Hepatocyte (in vitro differentiated cells): Measurements from ENCODE around the gene PRKD3. TPM values are rescaled to one million over a fixed set of nuclear protein-coding genes. Genes with fewer than 3 reads are reported as not detected.
"Not testable (repeated sequence)": the region's sequence is repeated elsewhere in the genome, so short reads cannot be mapped to it uniquely, and the experiment has no call there.

Experiments
- DNase-seq: peaks from one replicate; pipeline ENCODE4 v3.0.0-alpha.2; 2016; ENCODE audit warnings: low spot score
- H2AFZ ChIP-seq: fragments of 200-600 bp; sonication (generic); 2 replicates; pipeline ENCODE4 v1.6.0; 2016; ENCODE audit warnings: antibody characterized with exemption, mild to moderate bottlenecking
- H3K27ac ChIP-seq: fragments of 200-600 bp; sonication (generic); 2 replicates; pipeline ENCODE4 v1.5.1; 2016; ENCODE audit warnings: mild to moderate bottlenecking
- H3K27me3 ChIP-seq: fragments of 200-600 bp; sonication (generic); 2 replicates; pipeline ENCODE4 v1.6.1; 2016
- H3K36me3 ChIP-seq: fragments of 200-600 bp; sonication (generic); replicated peaks from 2 replicates; pipeline ENCODE4 v1.5.1; 2016; ENCODE audit warnings: low read depth; ENCODE audit not compliant: insufficient read depth
- H3K4me1 ChIP-seq: fragments of 200-600 bp; sonication (generic); 2 replicates; pipeline ENCODE4 v1.5.1; 2016; ENCODE audit warnings: mild to moderate bottlenecking, moderate library complexity; ENCODE audit not compliant: insufficient read depth
- H3K4me2 ChIP-seq: fragments of 200-600 bp; sonication (generic); 2 replicates; pipeline ENCODE4 v1.6.0; 2016
- H3K4me3 ChIP-seq: fragments of 200-600 bp; sonication (generic); 2 replicates; pipeline ENCODE4 v1.5.1; 2016; ENCODE audit warnings: mild to moderate bottlenecking
- H3K79me2 ChIP-seq: fragments of 200-600 bp; sonication (generic); 2 replicates; pipeline ENCODE4 v1.6.0; 2017; ENCODE audit warnings: mild to moderate bottlenecking
- H3K9me2 ChIP-seq: fragments of 200-600 bp; sonication (generic); replicated peaks from 2 replicates; pipeline ENCODE4 v1.6.0; 2017; ENCODE audit warnings: mild to moderate bottlenecking; ENCODE audit not compliant: insufficient read depth
- H3K9me3 ChIP-seq: fragments of 200-600 bp; sonication (generic); 2 replicates; pipeline ENCODE4 v1.5.1; 2016; ENCODE audit warnings: low read depth, mild to moderate bottlenecking
- H4K20me1 ChIP-seq: fragments of 200-600 bp; sonication (generic); 2 replicates; pipeline ENCODE4 v1.6.0; 2016; ENCODE audit warnings: mild to moderate bottlenecking; ENCODE audit not compliant: insufficient read depth, poor library complexity, severe bottlenecking
- CTCF ChIP-seq: fragments of 200-600 bp; sonication (generic); IDR thresholded peaks from 2 replicates; pipeline ENCODE4 v1.5.1; 2016; ENCODE audit warnings: antibody characterized with exemption, mild to moderate bottlenecking; ENCODE audit not compliant: poor library complexity
- EZH2 ChIP-seq: fragments of 200-600 bp; sonication (generic); IDR thresholded peaks from 2 replicates; pipeline ENCODE4 v1.6.1; 2016; ENCODE audit warnings: antibody characterized with exemption, mild to moderate bottlenecking, borderline replicate concordance
- EZH2phosphoT487 ChIP-seq: fragments of 200-600 bp; sonication (generic); IDR thresholded peaks from one replicate; pipeline ENCODE4 v1.6.1; 2018; ENCODE audit warnings: antibody characterized with exemption, mild to moderate bottlenecking, low read depth, moderate library complexity; ENCODE audit not compliant: unreplicated experiment, severe bottlenecking
- WGBS: methylation state at CpG from one replicate; pipeline ENCODE4 v1.1.6; 2016; ENCODE audit warnings: low lambda C conversion rate; ENCODE audit errors: missing lambda C conversion rate; 5-methylcytosine and 5-hydroxymethylcytosine counted together
- polyA plus RNA-seq: library from polyadenylated mRNA; unstranded; fragments of >200 nt; fragmentation: Nextera tagmentation; extraction: Ambion mirVana; gene quantifications from 2 replicates; pipeline ENCODE4 v1.2.1, GENCODE V29; 2016
- total RNA-seq: library from RNA; depleted of rRNA; stranded (reverse); fragments of >200 nt; gene quantifications from 2 replicates; pipeline ENCODE4 v1.2.3, GENCODE V29; 2014

The PRKD3 gene
- total and polyA plus RNA-seq, 2 experiments from 2014 or later, result 17.3 to 35.9 TPM

GRCh38 chr2:37300146-37300545, 24.5 kb downstream of the PRKD3 start:
- Histone ChIP-seq H3K4me2 (no peak overlapping the region), H3K9me3 (no peaks in the 10 kb centered on the region), H3K4me1 (peaks cover under 1% of the 10 kb centered on the region), H2AFZ (no peak overlapping the region), H3K36me3 (no peaks in the 10 kb centered on the region), H4K20me1 (peaks cover 21% of the 10 kb centered on the region), H3K79me2 (peaks cover 89% of the 10 kb centered on the region), H3K4me3 (no peak overlapping the region), H3K27ac (no peak overlapping the region), H3K9me2 (no peaks in the 10 kb centered on the region), H3K27me3 (no peaks in the 10 kb centered on the region)
- DNase-seq, result no peak
- TF ChIP-seq EZH2phosphoT487, result no peak
- TF ChIP-seq EZH2, result no peak
- no peak for TF ChIP-seq CTCF

- no peak for DNase-seq
- Histone ChIP-seq H3K4me2 (no peak overlapping the region), H3K36me3 (no peaks in the 10 kb centered on the region), H3K9me2 (no peaks in the 10 kb centered on the region), H2AFZ (no peak overlapping the region), H3K79me2 (peaks cover 89% of the 10 kb centered on the region), H3K4me3 (no peak overlapping the region), H3K4me1 (no peaks in the 10 kb centered on the region), H3K27ac (no peak overlapping the region), H3K27me3 (no peaks in the 10 kb centered on the region), H4K20me1 (peaks cover 13% of the 10 kb centered on the region), H3K9me3 (no peaks in the 10 kb centered on the region)
- TF ChIP-seq EZH2phosphoT487 (no peak), CTCF (no peak), EZH2 (no peak)
Observed at GRCh38 chr2:37297632-37298031, 27.0 kb downstream of the PRKD3 start.

GRCh38 chr2:37295469-37296073, 29.1 kb downstream of the PRKD3 start:
- peaks cover 13% of the 10 kb centered on the region for H4K20me1 ChIP-seq
- H3K9me3 ChIP-seq, result no peaks in the 10 kb centered on the region
- no peaks in the 10 kb centered on the region for H3K27me3 ChIP-seq
- H3K36me3 ChIP-seq, result no peaks in the 10 kb centered on the region
- H3K9me2 ChIP-seq, result no peaks in the 10 kb centered on the region
- TF ChIP-seq EZH2phosphoT487, result no peak
- TF ChIP-seq EZH2, result no peak
- no peak for TF ChIP-seq CTCF
- no peaks in the 10 kb centered on the region for H3K4me1 ChIP-seq
- 64% methylated on average over 1 of the region's 1 CpG for WGBS
- no peak overlapping the region for H2AFZ ChIP-seq
- no peak for DNase-seq
- no peak overlapping the region for H3K27ac ChIP-seq
- H3K4me3 ChIP-seq, result no peak overlapping the region
- no peak overlapping the region for H3K4me2 ChIP-seq
- peaks cover 82% of the 10 kb centered on the region for H3K79me2 ChIP-seq

GRCh38 chr2:37294858-37295257, 29.8 kb downstream of the PRKD3 start:
- not testable (repeated sequence) for H3K4me2 ChIP-seq, H3K9me3 ChIP-seq, H3K4me1 ChIP-seq, H3K4me3 ChIP-seq, H3K27me3 ChIP-seq, H3K9me2 ChIP-seq, H3K36me3 ChIP-seq, H3K27ac ChIP-seq, H2AFZ ChIP-seq, DNase-seq
- peaks cover 13% of the 10 kb centered on the region for H4K20me1 ChIP-seq
- WGBS, result 96% methylated on average over 2 of the region's 2 CpGs
- H3K79me2 ChIP-seq, result peaks cover 77% of the 10 kb centered on the region
